GM12878 (cell line): ENCODE data around the gene PLCG2. TPM values are rescaled to one million over a fixed set of nuclear protein-coding genes. Genes with fewer than 3 reads are reported as not detected.

Source experiments
- CBFB ChIP-seq: IDR thresholded peaks from 2 replicates; pipeline ENCODE4 v1.6.1; 2016; ENCODE audit warnings: antibody characterized with exemption, low read depth
- CEBPZ ChIP-seq: fragments of 150-350 bp; IDR thresholded peaks from 2 replicates; pipeline ENCODE4 v1.6.1; 2016; ENCODE audit warnings: low read depth, low read length
- EGR1 ChIP-seq, 2 experiments: IDR thresholded peaks; 1 replicate in 1 of 2; 2 replicates in 1 of 2; pipeline ENCODE4 v1.6.1; 2011 to 2012; ENCODE audit warnings: low read depth in 2 of 2, low read length in 2 of 2, borderline replicate concordance in 1 of 2, mild to moderate bottlenecking in 1 of 2, moderate library complexity in 1 of 2
- ETV6 ChIP-seq, 2 experiments: fragments of 450-650 bp in 1 of 2; IDR thresholded peaks in 1 of 2; conservative IDR thresholded peaks in 1 of 2; 2 replicates each; pipeline ENCODE4 v1.6.1; 2014; ENCODE audit warnings: antibody characterized with exemption in 1 of 2, borderline replicate concordance in 1 of 2, low read depth in 1 of 2, mild to moderate bottlenecking in 1 of 2, moderate library complexity in 1 of 2
- EZH2 ChIP-seq: IDR thresholded peaks from 2 replicates; pipeline ENCODE4 v1.6.1; 2012; ENCODE audit warnings: low read depth, mild to moderate bottlenecking, control low read depth, inconsistent platforms, low read length, borderline replicate concordance; ENCODE audit not compliant: control insufficient read depth
- GATAD2B ChIP-seq: fragments of 450-650 bp; conservative IDR thresholded peaks from 2 replicates; pipeline ENCODE4 v1.6.1; 2017; ENCODE audit warnings: low read depth, mild to moderate bottlenecking, moderate library complexity
- IKZF1 ChIP-seq: fragments of 450-650 bp; conservative IDR thresholded peaks from 2 replicates; pipeline ENCODE4 v1.6.1; 2017; ENCODE audit warnings: antibody characterized with exemption, mild to moderate bottlenecking
- MEF2A ChIP-seq: IDR thresholded peaks from 2 replicates; pipeline ENCODE4 v1.6.1; 2011; ENCODE audit warnings: low read depth, mild to moderate bottlenecking, low read length, moderate library complexity; ENCODE audit not compliant: insufficient read depth
- MYB ChIP-seq: fragments of 150-350 bp; IDR thresholded peaks from 2 replicates; pipeline ENCODE4 v1.6.1; 2014; ENCODE audit warnings: mild to moderate bottlenecking, low read depth, low read length, borderline replicate concordance
- NR2C1 ChIP-seq: fragments of 450-650 bp; IDR thresholded peaks from 2 replicates; pipeline ENCODE4 v1.6.1; 2017; ENCODE audit warnings: antibody characterized with exemption, mild to moderate bottlenecking, moderate library complexity
- RELA ChIP-seq: fragments of 450-650 bp; IDR thresholded peaks from 2 replicates; pipeline ENCODE4 v1.8.0; 2014; ENCODE audit warnings: borderline replicate concordance; ENCODE audit not compliant: partially characterized antibody
- SMC3 ChIP-seq: IDR thresholded peaks from 2 replicates; pipeline ENCODE4 v1.6.1; 2011; ENCODE audit warnings: low read length, improper control_type of control experiment, borderline replicate concordance
- STAT1 ChIP-seq: fragments of 450-650 bp; conservative IDR thresholded peaks from 2 replicates; pipeline ENCODE4 v1.6.1; 2014; ENCODE audit warnings: antibody characterized with exemption, mild to moderate bottlenecking
- TARDBP ChIP-seq: IDR thresholded peaks from 2 replicates; pipeline ENCODE4 v1.6.1; 2016; ENCODE audit warnings: borderline replicate concordance
- TBL1XR1 ChIP-seq: IDR thresholded peaks from 2 replicates; pipeline ENCODE4 v1.6.1; 2012; ENCODE audit warnings: low read depth, low read length, improper control_type of control experiment
- TCF12 ChIP-seq: IDR thresholded peaks from 2 replicates; pipeline ENCODE4 v1.6.1; 2011; ENCODE audit warnings: low read depth, mild to moderate bottlenecking, low read length
- WRNIP1 ChIP-seq: IDR thresholded peaks from 2 replicates; pipeline ENCODE4 v1.6.1; 2011; ENCODE audit warnings: low read depth, low read length, improper control_type of control experiment, borderline replicate concordance
- YBX1 ChIP-seq: fragments of 450-650 bp; IDR thresholded peaks from 2 replicates; pipeline ENCODE4 v1.6.1; 2016; ENCODE audit warnings: antibody characterized with exemption
- ZNF24 ChIP-seq: fragments of 450-650 bp; IDR thresholded peaks from 2 replicates; pipeline ENCODE4 v1.6.1; 2017; ENCODE audit warnings: antibody characterized with exemption, mild to moderate bottlenecking
- ZNF274 ChIP-seq: IDR thresholded peaks from one replicate; pipeline ENCODE4 v1.8.0; 2011; ENCODE audit not compliant: insufficient read length, insufficient read depth
- ZZZ3 ChIP-seq: IDR thresholded peaks from 2 replicates; pipeline ENCODE4 v1.6.1; 2011; ENCODE audit warnings: low read depth; ENCODE audit not compliant: control insufficient read depth, insufficient read length
- polyA plus RNA-seq, 11 experiments: library from polyadenylated mRNA; depleted of rRNA in 4 of 11; unstranded in 6 of 11; stranded (reverse) in 5 of 11; fragments of >200 nt; fragmentation: Nextera tagmentation in 4 of 11; fragmentation: Illumina TruSeq in 1 of 11; extraction: Ambion mirVana in 4 of 11; extraction: Trizol in 1 of 11; gene quantifications; 1 replicate in 1 of 11; 2 replicates in 10 of 11; pipeline versions ENCODE4 v1.2.1 to v1.2.3, GENCODE V29; 2011 to 2016; ENCODE audit warnings: inconsistent platforms in 2 of 11, missing spikeins in 2 of 11, low read depth in 1 of 11
- total RNA-seq, 4 experiments: library from RNA; depleted of rRNA in 3 of 4; stranded (reverse); fragments of >200 nt in 3 of 4; fragmentation: Illumina TruSeq in 1 of 4; extraction: Trizol in 1 of 4; gene quantifications; 2 replicates each; pipeline versions ENCODE4 v1.2.1 to v1.2.3, GENCODE V29; 2013 to 2021
- TF ChIP-seq, protein P1 (sequence below): fragments of 450-650 bp; formaldehyde crosslinking; IDR thresholded peaks from 2 replicates; pipeline ENCODE4 v1.5.0; 2022; ENCODE audit warnings: mild to moderate bottlenecking, missing genetic modification characterization

Gene PLCG2
- total and polyA plus RNA-seq, 10 of the 15 experiments (the other 5 are each of a cell fraction or from before 2014, with no cell fraction given), result 47.6 to 256 (median 149) TPM

DNA sequence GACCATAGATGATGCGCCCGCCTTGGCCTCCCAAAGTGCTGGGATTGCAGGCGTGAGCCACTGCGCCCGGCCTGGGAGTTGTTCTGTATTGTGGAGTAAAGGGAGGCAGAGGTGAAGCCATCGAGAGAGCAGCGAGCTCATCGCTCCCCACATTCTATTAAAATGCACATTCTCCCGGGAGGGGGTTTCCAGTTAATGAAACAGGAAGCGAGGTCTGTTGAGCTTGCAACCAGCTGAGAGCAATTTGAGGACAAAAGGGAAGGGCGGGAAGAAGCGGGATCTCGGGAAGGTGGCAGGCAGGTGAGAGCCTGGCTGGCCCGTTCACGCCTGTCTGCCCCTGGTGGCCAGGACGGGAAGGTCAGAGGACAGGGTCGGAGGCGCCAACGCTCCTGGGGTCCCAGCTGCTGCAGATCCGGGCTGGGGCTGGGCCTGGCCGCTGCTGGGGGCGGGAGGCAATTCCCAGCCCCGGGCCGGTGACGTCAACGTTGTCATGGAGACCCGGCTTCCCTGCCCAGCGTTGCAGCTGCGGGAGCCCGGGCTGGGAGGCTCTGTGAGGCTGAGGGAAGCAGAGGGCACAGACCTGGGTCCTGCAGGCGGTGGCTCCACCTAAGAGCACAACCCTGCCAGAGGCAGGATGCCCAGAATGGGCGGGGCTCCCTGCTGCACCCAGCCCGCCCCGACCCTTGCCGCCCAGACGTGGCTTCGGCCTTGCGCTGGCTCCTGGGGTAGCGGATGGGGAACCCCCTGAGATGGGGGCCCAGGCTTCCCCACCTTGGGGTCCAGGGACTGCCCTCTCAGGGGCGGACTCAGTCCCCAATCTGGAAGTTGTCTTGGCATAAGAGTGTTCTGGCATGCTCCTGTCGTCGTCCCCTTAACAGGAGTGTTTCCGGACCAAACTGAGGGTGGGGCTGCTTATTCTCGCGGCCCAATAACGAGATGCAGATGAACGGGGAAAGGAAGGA, 48.7 kb upstream of the PLCG2 start (continued):
- TF ChIP-seq NR2C1, result 0 out of 2 replicates have a peak, but pooled peaks have one; percentile 9
- TF ChIP-seq WRNIP1, result no peak
- no peak for TF ChIP-seq MYB
- TF ChIP-seq TBL1XR1, result no peak
- no peak for TF ChIP-seq SMC3
- TF ChIP-seq ZNF24, result no peak
- no peak for TF ChIP-seq TARDBP
- TF ChIP-seq ZNF274, result no peak
- peak; percentile 98 for TF ChIP-seq IKZF1
- TF ChIP-seq CEBPZ, result no peak
- TF ChIP-seq, protein P1, sequence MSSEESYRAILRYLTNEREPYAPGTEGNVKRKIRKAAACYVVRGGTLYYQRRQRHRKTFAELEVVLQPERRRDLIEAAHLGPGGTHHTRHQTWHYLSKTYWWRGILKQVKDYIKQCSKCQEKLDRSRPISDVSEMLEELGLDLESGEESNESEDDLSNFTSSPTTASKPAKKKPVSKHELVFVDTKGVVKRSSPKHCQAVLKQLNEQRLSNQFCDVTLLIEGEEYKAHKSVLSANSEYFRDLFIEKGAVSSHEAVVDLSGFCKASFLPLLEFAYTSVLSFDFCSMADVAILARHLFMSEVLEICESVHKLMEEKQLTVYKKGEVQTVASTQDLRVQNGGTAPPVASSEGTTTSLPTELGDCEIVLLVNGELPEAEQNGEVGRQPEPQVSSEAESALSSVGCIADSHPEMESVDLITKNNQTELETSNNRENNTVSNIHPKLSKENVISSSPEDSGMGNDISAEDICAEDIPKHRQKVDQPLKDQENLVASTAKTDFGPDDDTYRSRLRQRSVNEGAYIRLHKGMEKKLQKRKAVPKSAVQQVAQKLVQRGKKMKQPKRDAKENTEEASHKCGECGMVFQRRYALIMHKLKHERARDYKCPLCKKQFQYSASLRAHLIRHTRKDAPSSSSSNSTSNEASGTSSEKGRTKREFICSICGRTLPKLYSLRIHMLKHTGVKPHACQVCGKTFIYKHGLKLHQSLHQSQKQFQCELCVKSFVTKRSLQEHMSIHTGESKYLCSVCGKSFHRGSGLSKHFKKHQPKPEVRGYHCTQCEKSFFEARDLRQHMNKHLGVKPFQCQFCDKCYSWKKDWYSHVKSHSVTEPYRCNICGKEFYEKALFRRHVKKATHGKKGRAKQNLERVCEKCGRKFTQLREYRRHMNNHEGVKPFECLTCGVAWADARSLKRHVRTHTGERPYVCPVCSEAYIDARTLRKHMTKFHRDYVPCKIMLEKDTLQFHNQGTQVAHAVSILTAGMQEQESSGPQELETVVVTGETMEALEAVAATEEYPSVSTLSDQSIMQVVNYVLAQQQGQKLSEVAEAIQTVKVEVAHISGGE (CRISPR knock-in tag), result no peak
- TF ChIP-seq MEF2A, result no peak
- peak in 1 of 2 experiments; percentile 7; a peak in 1 of 4 replicates for TF ChIP-seq ETV6 (conservative IDR thresholded peaks at IDR 0.05 in 1 of 2, IDR thresholded peaks at IDR 0.05 in 1 of 2; ENCODE audit: borderline replicate concordance in 1 of 2, low read depth in 1 of 2)
- TF ChIP-seq EGR1 (IDR thresholded peaks at IDR 0.05; ENCODE audit: borderline replicate concordance in 1 of 2, low read depth in 2 of 2, low read length in 2 of 2), result peak in 1 of 2 experiments; percentile 40; a peak in 1 of 3 replicates
- no peak for TF ChIP-seq YBX1
- peak; percentile 79 for TF ChIP-seq RELA
- TF ChIP-seq GATAD2B, result peak; percentile 85
- TF ChIP-seq EZH2, result no peak
- no peak for TF ChIP-seq CBFB
- TF ChIP-seq ZZZ3, result no peak
- 0 out of 2 replicates have a peak, but pooled peaks have one; percentile 28 for TF ChIP-seq STAT1
- 0 out of 2 replicates have a peak, but pooled peaks have one; percentile 49 for TF ChIP-seq TCF12
